H1 (cell line): ENCODE data around the gene ILKAP. TPM values are rescaled to one million over a fixed set of nuclear protein-coding genes. Genes with fewer than 3 reads are reported as not detected.
A peak's percentile ranks its signal among the peaks of the same experiment; 100 is the strongest.

Source experiments
- CTCF ChIA-PET: fragments of 300-600 bp; sonication (Branson Sonifier 250); formaldehyde crosslinking; loops from one replicate; lab custom pipeline; 2021; ENCODE audit not compliant: partially characterized antibody; lab: Charles Lee
- POLR2A ChIA-PET: fragments of 300-600 bp; sonication (Branson Sonifier 250); formaldehyde crosslinking; loops from one replicate; lab custom pipeline; 2021; ENCODE audit warnings: inconsistent platforms; ENCODE audit not compliant: partially characterized antibody; lab: Charles Lee
- DNase-seq, 2 experiments: peaks; one replicate each; pipeline versions ENCODE4 v3.0.0 to v3.0.0-alpha.2; 2010 to 2022; ENCODE audit warnings: low spot score in 2 of 2, low read depth in 1 of 2, mixed read lengths in 1 of 2
- FAIRE-seq: peaks from 2 replicates; lab custom pipeline; 2011; peaks lifted over from hg19 to GRCh38; lab: Jason Lieb, UNC
- H2AFZ ChIP-seq: 2 replicates; pipeline ENCODE4 v1.8.1; 2012; ENCODE audit warnings: low read length, inconsistent platforms
- H2AK5ac ChIP-seq: 2 replicates; pipeline ENCODE4 v1.6.1; 2013; ENCODE audit warnings: low read depth, low read length
- H2BK120ac ChIP-seq: replicated peaks from 2 replicates; pipeline ENCODE3; 2013; ENCODE audit warnings: low read depth, low read length, inconsistent platforms
- H2BK12ac ChIP-seq: 2 replicates; pipeline ENCODE4 v1.6.1; 2013; ENCODE audit warnings: low read depth, low read length
- H2BK15ac ChIP-seq: 2 replicates; pipeline ENCODE4 v1.6.1; 2013; ENCODE audit warnings: low read length
- H2BK20ac ChIP-seq: 2 replicates; pipeline ENCODE4 v1.6.1; 2013; ENCODE audit warnings: low read length
- H2BK5ac ChIP-seq: 2 replicates; pipeline ENCODE4 v1.6.1; 2013; ENCODE audit warnings: low read depth, low read length
- H3K14ac ChIP-seq: 2 replicates; pipeline ENCODE4 v1.6.1; 2013; ENCODE audit warnings: inconsistent platforms; ENCODE audit not compliant: insufficient read length
- H3K18ac ChIP-seq: 2 replicates; pipeline ENCODE4 v1.6.1; 2013; ENCODE audit warnings: low read length; ENCODE audit errors: extremely low read depth
- H3K23ac ChIP-seq: 2 replicates; pipeline ENCODE4 v1.6.1; 2013; ENCODE audit warnings: inconsistent platforms; ENCODE audit not compliant: insufficient read length
- H3K23me2 ChIP-seq: 2 replicates; pipeline ENCODE4 v1.6.1; 2013; ENCODE audit warnings: low read depth, low read length
- H3K27ac ChIP-seq: 2 replicates; pipeline ENCODE4 v1.6.1; 2011; ENCODE audit warnings: low read depth, low read length, inconsistent platforms
- H3K27me3 ChIP-seq, 4 experiments: replicated peaks in 1 of 4; 1 replicate in 1 of 4; 2 replicates in 3 of 4; pipeline versions ENCODE4 v1.6.1 to v1.8.1; 2011 to 2013; ENCODE audit warnings: low read length in 3 of 4, mild to moderate bottlenecking in 3 of 4, inconsistent platforms in 2 of 4, mixed read lengths in 2 of 4, moderate library complexity in 1 of 4; ENCODE audit not compliant: control insufficient read depth in 3 of 4, insufficient read depth in 3 of 4; ENCODE audit errors: extremely low read depth in 1 of 4
- H3K36me3 ChIP-seq, 4 experiments: 2 replicates each; pipeline versions ENCODE4 v1.6.1 to v1.8.1; 2011 to 2013; ENCODE audit warnings: mild to moderate bottlenecking in 4 of 4, low read length in 3 of 4, moderate library complexity in 2 of 4, control low read depth in 1 of 4, inconsistent platforms in 1 of 4; ENCODE audit not compliant: insufficient read depth in 4 of 4, control insufficient read depth in 2 of 4
- H3K4ac ChIP-seq: replicated peaks from 2 replicates; pipeline ENCODE3; 2013; ENCODE audit warnings: low read length, low read depth, mixed read lengths, inconsistent platforms; ENCODE audit not compliant: insufficient read length
- H3K4me1 ChIP-seq, 4 experiments: replicated peaks in 1 of 4; 1 replicate in 1 of 4; 2 replicates in 3 of 4; pipeline versions ENCODE4 v1.6.1 to v1.8.1; 2011 to 2013; ENCODE audit warnings: low read length in 3 of 4, inconsistent platforms in 2 of 4, mixed read lengths in 1 of 4; ENCODE audit not compliant: insufficient read depth in 4 of 4, control insufficient read depth in 3 of 4
- H3K4me2 ChIP-seq, 2 experiments: 2 replicates each; pipeline versions ENCODE4 v1.6.1 to v1.8.1; 2011 to 2013; ENCODE audit warnings: low read depth in 2 of 2, low read length in 2 of 2, control low read depth in 1 of 2, inconsistent platforms in 1 of 2, mild to moderate bottlenecking in 1 of 2; ENCODE audit not compliant: insufficient read depth in 1 of 2
- H3K4me3 ChIP-seq, 4 experiments: fragments of 200-600, 300-600 bp in 1 of 4; sonication (generic), shearing (Covaris generic), sonication (Bioruptor Twin) in 1 of 4; 2 replicates each; pipeline versions ENCODE4 v1.5.1 to v1.8.1; 2011 to 2016; ENCODE audit warnings: low read length in 4 of 4, low read depth in 3 of 4, control low read depth in 2 of 4, inconsistent platforms in 2 of 4, mild to moderate bottlenecking in 2 of 4, mixed read lengths in 1 of 4, moderate library complexity in 1 of 4; ENCODE audit not compliant: insufficient read depth in 2 of 4; ENCODE audit errors: extremely low read depth in 1 of 4
- H3K56ac ChIP-seq: replicated peaks from 2 replicates; pipeline ENCODE3; 2013; ENCODE audit warnings: low read depth, mild to moderate bottlenecking, mixed read lengths, low read length, inconsistent platforms; ENCODE audit not compliant: insufficient read length
- H3K79me1 ChIP-seq: 2 replicates; pipeline ENCODE4 v1.6.1; 2013; ENCODE audit warnings: low read depth, low read length, control low read depth
- H3K79me2 ChIP-seq, 2 experiments: 2 replicates each; pipeline versions ENCODE4 v1.6.1 to v1.8.1; 2012 to 2013; ENCODE audit warnings: low read length in 2 of 2, mild to moderate bottlenecking in 2 of 2, inconsistent platforms in 1 of 2; ENCODE audit not compliant: insufficient read depth in 2 of 2, control insufficient read depth in 1 of 2
- H3K9ac ChIP-seq, 4 experiments: replicated peaks in 1 of 4; 1 replicate in 1 of 4; 2 replicates in 3 of 4; pipeline versions ENCODE4 v1.6.1 to v1.8.1; 2011 to 2013; ENCODE audit warnings: low read depth in 3 of 4, low read length in 3 of 4, control low read depth in 2 of 4, mild to moderate bottlenecking in 2 of 4, moderate library complexity in 2 of 4, inconsistent platforms in 1 of 4; ENCODE audit errors: extremely low read depth in 1 of 4
- H3K9me3 ChIP-seq, 2 experiments: 2 replicates each; pipeline versions ENCODE4 v1.6.1 to v1.8.1; 2012 to 2013; ENCODE audit warnings: mild to moderate bottlenecking in 2 of 2, moderate library complexity in 2 of 2, control low read depth in 1 of 2, inconsistent platforms in 1 of 2, low read depth in 1 of 2, low read length in 1 of 2, mixed read lengths in 1 of 2; ENCODE audit not compliant: insufficient read depth in 2 of 2
- H4K20me1 ChIP-seq, 2 experiments: replicated peaks in 1 of 2; 2 replicates each; pipeline versions ENCODE3 to v1.8.1; 2011 to 2013; ENCODE audit warnings: inconsistent platforms in 2 of 2, low read length in 2 of 2, mild to moderate bottlenecking in 1 of 2; ENCODE audit not compliant: insufficient read depth in 2 of 2, control insufficient read depth in 1 of 2
- H4K5ac ChIP-seq: 2 replicates; pipeline ENCODE4 v1.6.1; 2013; ENCODE audit warnings: low read length, low read depth, mixed read lengths, inconsistent platforms; ENCODE audit not compliant: insufficient read length
- H4K8ac ChIP-seq: 2 replicates; pipeline ENCODE4 v1.8.0; 2013; ENCODE audit warnings: mild to moderate bottlenecking, moderate library complexity, low read length, inconsistent platforms; ENCODE audit not compliant: insufficient read depth; ENCODE audit errors: extremely low read depth
- H4K91ac ChIP-seq: replicated peaks from 2 replicates; pipeline ENCODE3; 2013; ENCODE audit warnings: low read length, mixed read lengths, inconsistent platforms; ENCODE audit not compliant: insufficient read length
- PHF8 ChIP-seq: fragments of 200-600 bp; sonication (generic); conservative IDR thresholded peaks from 2 replicates; pipeline ENCODE4 v1.7.1; 2012; ENCODE audit warnings: low read depth, mild to moderate bottlenecking, inconsistent platforms, low read length, moderate library complexity
- WGBS, 2 experiments: shearing (Covaris generic) in 1 of 2; methylation state at CpG; one replicate each; pipeline versions ENCODE4 v1.1.6 to v1.1.7; 2013 to 2015; ENCODE audit warnings: low lambda C conversion rate in 2 of 2, mixed read lengths in 2 of 2, inconsistent platforms in 1 of 2, low coverage in 1 of 2, missing lambda C conversion rate in 1 of 2; ENCODE audit not compliant: insufficient replicate concordance in 2 of 2, insufficient coverage in 1 of 2, insufficient read length in 1 of 2; ENCODE audit errors: extremely low coverage in 1 of 2, missing lambda C conversion rate in 1 of 2; 5-methylcytosine and 5-hydroxymethylcytosine counted together
- polyA plus RNA-seq, 7 experiments: library from polyadenylated mRNA; depleted of rRNA in 3 of 7; stranded (reverse) in 5 of 7; unstranded in 2 of 7; fragments of >200 nt in 5 of 7; fragments of 200-250 nt in 2 of 7; gene quantifications; 1 replicate in 5 of 7; 2 replicates in 1 of 7; 4 replicates in 1 of 7; pipeline versions ENCODE4 v1.2.1 to v1.2.3, GENCODE V29; 2011 to 2013; ENCODE audit warnings: missing spikeins in 2 of 7, mixed read lengths in 2 of 7
- total RNA-seq: library from RNA; stranded (reverse); fragmentation: NEBNext Ultra II Directional; extraction: Animal tissue kit (Norgen Biotek cat#: 25700); gene quantifications from 2 replicates; pipeline ENCODE4 v1.2.1, GENCODE V29; 2021

Gene ILKAP
- total and polyA plus RNA-seq, 2 of the 8 experiments (the other 6 are each of a cell fraction or from before 2014, with no cell fraction given) = 23.5 to 33.8 TPM

GRCh38 chr2:238128061-238128440 lies 75.4 kb downstream of the ILKAP start:
- no peak overlapping the region for H2BK20ac ChIP-seq
- H3K18ac ChIP-seq = no peak overlapping the region
- CTCF ChIA-PET = interaction anchor here (0.9 to 5.3 kb wide), 6 partner anchors 9 to 204 kb away, joined by 3 to 41 read pairs (median 4); partner anchors contain the start of gene KLHL30
- 0 out of 4 replicates have a peak, but pooled peaks cover 0 to 4% of the 10 kb centered on the region in 2 experiments for H3K9me3 ChIP-seq
- no peak overlapping the region for H3K4ac ChIP-seq
- DNase-seq = no peak
- H2BK15ac ChIP-seq = no peak overlapping the region
- no peak overlapping the region for H3K27ac ChIP-seq
- H3K4me3 ChIP-seq = no peak overlapping the region
- no peaks in the 10 kb centered on the region for H3K27me3 ChIP-seq
- H4K20me1 ChIP-seq = peaks cover 0 to 15% of the 10 kb centered on the region in 2 experiments
- H3K79me1 ChIP-seq = no peaks in the 10 kb centered on the region
- 93% methylated on average over 19 of the region's 22 CpGs; no CpG with 5 or more reads in 1 of the 2 experiments for WGBS, 2 experiments
- POLR2A ChIA-PET = interaction anchor here (1.0 to 1.4 kb wide), 3 partner anchors 12 to 33 kb away, joined by 3 to 5 read pairs (median 3); no protein-coding TSS in a partner anchor
- H3K23ac ChIP-seq = no peak overlapping the region
- no peak for FAIRE-seq
- H3K56ac ChIP-seq = no peak overlapping the region
- H3K4me2 ChIP-seq = 0 out of 4 replicates have a peak overlapping the region, but pooled peaks have one; percentile 7 to 40
- no peak overlapping the region for H4K8ac ChIP-seq
- H3K9ac ChIP-seq = no peak overlapping the region
- no peak overlapping the region for H3K14ac ChIP-seq
- peaks cover 15% of the 10 kb centered on the region for H3K23me2 ChIP-seq
- H2BK5ac ChIP-seq = no peak overlapping the region
- no peaks in the 10 kb centered on the region; a peak in 1 of 8 replicates for H3K36me3 ChIP-seq
- H4K5ac ChIP-seq = no peak overlapping the region
- 0 out of 2 replicates have a peak overlapping the region, but pooled peaks have one; percentile 27 for H2BK12ac ChIP-seq
- H4K91ac ChIP-seq = no peak overlapping the region
- H3K4me1 ChIP-seq = peaks cover 0 to 13% (median 0%) of the 10 kb centered on the region in 4 experiments; a peak in 2 of 7 replicates
- H2AFZ ChIP-seq = no peak overlapping the region
- H3K79me2 ChIP-seq = no peaks in the 10 kb centered on the region
- H2AK5ac ChIP-seq = no peak overlapping the region
- peak overlapping the region; percentile 43 for H2BK120ac ChIP-seq
- TF ChIP-seq PHF8 = no peak
